Stomach (tissue), 4 donors: Measurements from ENCODE around the gene GUCD1.

ENCODE experiments used
- CTCF ChIP-seq, 7 experiments: fragments of 450-650 bp in 4 of 7; fragments of 200-600 bp in 3 of 7; sonication (generic) in 3 of 7; IDR thresholded peaks; one replicate each; pipeline ENCODE4 v1.5.1; 2016 to 2019; ENCODE audit warnings: antibody characterized with exemption in 7 of 7, control low read depth in 2 of 7, mild to moderate bottlenecking in 1 of 7
- POLR2A ChIP-seq, 4 donors: fragments of 450-650 bp; IDR thresholded peaks; one replicate each; pipeline ENCODE4 v1.6.1; 2016; ENCODE audit warnings: antibody characterized with exemption in 4 of 4, control low read depth in 2 of 4, mild to moderate bottlenecking in 1 of 4, moderate library complexity in 1 of 4
- POLR2AphosphoS5 ChIP-seq, 3 donors: sonication (generic); formaldehyde crosslinking; IDR thresholded peaks; one replicate each; pipeline ENCODE4 v1.6.1; 2016; ENCODE audit warnings: antibody characterized with exemption in 3 of 3

- TF ChIP-seq CTCF (IDR thresholded peaks at IDR 0.05): no peak
- TF ChIP-seq POLR2AphosphoS5 (IDR thresholded peaks at IDR 0.05): no peak
- TF ChIP-seq POLR2A (IDR thresholded peaks at IDR 0.05): no peak
Observed at GRCh38 chr22:24585927-24586546, 31.1 kb upstream of the GUCD1 start.
